ENCODE data around the gene PARVA.

DNA sequence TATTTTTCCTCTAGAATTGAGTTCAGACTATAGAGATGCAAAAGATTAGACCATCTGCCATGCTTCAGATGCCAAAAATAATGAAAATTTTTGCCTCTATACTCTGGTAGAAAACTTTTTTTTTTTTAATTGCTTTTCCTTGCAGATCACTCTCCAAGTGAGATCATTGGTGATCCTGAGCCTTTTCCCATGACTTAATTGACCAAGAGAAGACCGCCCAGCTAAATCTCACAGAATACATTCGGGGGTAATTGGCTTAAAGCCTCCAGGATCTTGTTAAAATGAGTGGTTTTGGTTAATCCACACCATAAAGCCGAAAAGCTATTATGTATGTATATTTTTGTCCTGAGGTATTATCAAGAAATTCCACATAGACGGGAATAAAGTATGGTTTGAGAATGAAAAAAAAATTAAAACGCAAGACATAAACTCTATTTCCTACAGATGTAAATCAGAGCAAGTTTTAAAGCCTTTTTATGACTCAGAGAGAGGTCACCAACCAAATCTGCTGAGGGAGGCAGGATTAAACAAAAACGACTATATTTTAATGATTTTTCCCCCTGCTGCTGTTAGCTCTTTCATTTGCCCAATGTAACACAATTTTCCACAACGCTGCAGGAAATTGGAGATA, 64.0 kb downstream of the PARVA start:
- TF ChIP-seq, protein P1, sequence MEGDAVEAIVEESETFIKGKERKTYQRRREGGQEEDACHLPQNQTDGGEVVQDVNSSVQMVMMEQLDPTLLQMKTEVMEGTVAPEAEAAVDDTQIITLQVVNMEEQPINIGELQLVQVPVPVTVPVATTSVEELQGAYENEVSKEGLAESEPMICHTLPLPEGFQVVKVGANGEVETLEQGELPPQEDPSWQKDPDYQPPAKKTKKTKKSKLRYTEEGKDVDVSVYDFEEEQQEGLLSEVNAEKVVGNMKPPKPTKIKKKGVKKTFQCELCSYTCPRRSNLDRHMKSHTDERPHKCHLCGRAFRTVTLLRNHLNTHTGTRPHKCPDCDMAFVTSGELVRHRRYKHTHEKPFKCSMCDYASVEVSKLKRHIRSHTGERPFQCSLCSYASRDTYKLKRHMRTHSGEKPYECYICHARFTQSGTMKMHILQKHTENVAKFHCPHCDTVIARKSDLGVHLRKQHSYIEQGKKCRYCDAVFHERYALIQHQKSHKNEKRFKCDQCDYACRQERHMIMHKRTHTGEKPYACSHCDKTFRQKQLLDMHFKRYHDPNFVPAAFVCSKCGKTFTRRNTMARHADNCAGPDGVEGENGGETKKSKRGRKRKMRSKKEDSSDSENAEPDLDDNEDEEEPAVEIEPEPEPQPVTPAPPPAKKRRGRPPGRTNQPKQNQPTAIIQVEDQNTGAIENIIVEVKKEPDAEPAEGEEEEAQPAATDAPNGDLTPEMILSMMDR (IDR thresholded peaks at IDR 0.05) = no peak
- no peak for TF ChIP-seq EP300 (IDR thresholded peaks at IDR 0.05)

Measured in esophagus muscularis mucosa (tissue), 3 donors.